ENCODE data around the gene TTLL8.

DNA sequence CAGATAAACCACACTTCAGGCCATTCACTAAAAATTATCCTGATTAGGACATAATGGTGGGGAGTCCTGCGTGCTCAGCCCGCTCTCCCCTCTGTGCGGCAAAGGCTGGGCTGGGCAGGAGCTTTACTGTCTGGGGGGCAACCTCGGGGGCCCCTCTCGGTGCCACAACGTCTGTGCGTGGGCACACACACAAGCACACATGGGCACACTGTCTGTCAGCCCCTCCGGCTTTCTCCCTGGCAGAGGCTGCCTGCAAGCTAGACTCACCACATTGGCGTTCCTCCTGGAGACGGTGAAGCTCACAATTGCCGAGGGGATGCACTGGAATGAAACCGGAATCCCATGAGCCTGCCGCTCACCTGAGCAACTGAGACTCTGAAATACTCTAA lies 22.0 kb upstream of the TTLL8 start:
- TF ChIP-seq POLR2A (IDR thresholded peaks at IDR 0.05) = no peak
- TF ChIP-seq, protein P1, sequence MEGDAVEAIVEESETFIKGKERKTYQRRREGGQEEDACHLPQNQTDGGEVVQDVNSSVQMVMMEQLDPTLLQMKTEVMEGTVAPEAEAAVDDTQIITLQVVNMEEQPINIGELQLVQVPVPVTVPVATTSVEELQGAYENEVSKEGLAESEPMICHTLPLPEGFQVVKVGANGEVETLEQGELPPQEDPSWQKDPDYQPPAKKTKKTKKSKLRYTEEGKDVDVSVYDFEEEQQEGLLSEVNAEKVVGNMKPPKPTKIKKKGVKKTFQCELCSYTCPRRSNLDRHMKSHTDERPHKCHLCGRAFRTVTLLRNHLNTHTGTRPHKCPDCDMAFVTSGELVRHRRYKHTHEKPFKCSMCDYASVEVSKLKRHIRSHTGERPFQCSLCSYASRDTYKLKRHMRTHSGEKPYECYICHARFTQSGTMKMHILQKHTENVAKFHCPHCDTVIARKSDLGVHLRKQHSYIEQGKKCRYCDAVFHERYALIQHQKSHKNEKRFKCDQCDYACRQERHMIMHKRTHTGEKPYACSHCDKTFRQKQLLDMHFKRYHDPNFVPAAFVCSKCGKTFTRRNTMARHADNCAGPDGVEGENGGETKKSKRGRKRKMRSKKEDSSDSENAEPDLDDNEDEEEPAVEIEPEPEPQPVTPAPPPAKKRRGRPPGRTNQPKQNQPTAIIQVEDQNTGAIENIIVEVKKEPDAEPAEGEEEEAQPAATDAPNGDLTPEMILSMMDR (IDR thresholded peaks at IDR 0.05) = no peak

Data from lower leg skin (tissue), 3 donors.